ENCODE results near the gene PARVA.

GRCh38 chr11:12415342-12415966 is 38.1 kb downstream of the PARVA start:
- TF ChIP-seq OSR1 (CRISPR knock-in tag; IDR thresholded peaks at IDR 0.05) = no peak
- TF ChIP-seq CSDC2 (CRISPR knock-in tag; IDR thresholded peaks at IDR 0.05) = no peak
- no peak for TF ChIP-seq PATZ1 (CRISPR knock-in tag; IDR thresholded peaks at IDR 0.05; ENCODE audit: borderline replicate concordance)
- TF ChIP-seq ARNTL (CRISPR knock-in tag; IDR thresholded peaks at IDR 0.05; ENCODE audit: borderline replicate concordance, low read depth) = no peak
- TF ChIP-seq PPARA (CRISPR knock-in tag; IDR thresholded peaks at IDR 0.05; ENCODE audit: borderline replicate concordance) = no peak
- TF ChIP-seq TCF4 (CRISPR knock-in tag; IDR thresholded peaks at IDR 0.05; ENCODE audit: borderline replicate concordance) = no peak
- TF ChIP-seq ZFP3 (CRISPR knock-in tag; IDR thresholded peaks at IDR 0.05) = no peak
- TF ChIP-seq ISL1 (CRISPR knock-in tag; IDR thresholded peaks at IDR 0.05) = no peak
- no peak for TF ChIP-seq ZFP30 (CRISPR knock-in tag; IDR thresholded peaks at IDR 0.05)
- TF ChIP-seq CREB5 (CRISPR knock-in tag; IDR thresholded peaks at IDR 0.05; ENCODE audit: low read depth) = no peak
- TF ChIP-seq TSHZ2 (CRISPR knock-in tag; IDR thresholded peaks at IDR 0.05) = no peak
- TF ChIP-seq SNAI2 (CRISPR knock-in tag; IDR thresholded peaks at IDR 0.05) = no peak
